ENCODE measurements around the gene TXNRD3.
A peak's percentile ranks its signal among the peaks of the same experiment; 100 is the strongest.

The TXNRD3 gene

DNA sequence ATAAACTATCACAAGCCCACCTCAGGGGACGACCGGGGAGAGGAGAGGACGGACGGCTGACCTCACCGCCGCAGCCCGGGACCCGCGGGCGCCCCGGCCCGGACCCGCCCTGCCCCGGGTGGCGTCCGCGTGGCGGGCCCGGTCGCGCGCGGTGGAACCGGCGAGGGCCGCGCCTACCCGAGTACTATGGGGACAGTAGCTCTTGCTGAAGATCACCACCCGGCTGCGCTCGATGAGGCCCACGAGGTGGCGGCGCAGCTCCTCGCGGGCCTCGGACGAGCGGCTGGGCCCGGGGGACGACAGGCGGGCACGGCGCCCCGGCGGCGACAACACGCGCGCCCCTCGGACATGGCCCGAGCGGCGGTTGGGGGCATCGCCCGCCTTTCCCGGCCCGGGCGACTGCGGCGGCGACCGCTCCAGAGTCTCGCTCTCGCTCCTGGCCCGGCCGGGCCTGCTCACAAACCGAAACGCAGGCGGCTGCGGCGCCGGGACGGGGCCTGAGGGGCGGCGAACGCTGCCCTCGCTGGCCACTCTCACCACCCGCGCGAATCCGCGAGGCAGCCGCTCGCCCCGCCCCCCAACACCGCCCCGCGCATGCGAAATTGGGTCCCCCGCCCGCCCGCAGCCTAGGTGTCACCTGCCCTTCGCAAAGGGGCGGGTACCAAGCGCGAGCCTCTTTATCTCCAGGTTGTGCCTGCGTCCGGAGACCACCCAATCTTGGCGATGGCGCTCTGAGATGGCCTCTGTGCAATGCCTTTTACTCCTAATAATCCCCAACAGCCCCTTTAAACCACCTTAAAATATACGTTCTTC, at the start of gene TXNRD3:
TXNRD3 (minus strand) TSS at position 554 of the 813 bp plus-strand sequence.
- Histone ChIP-seq H3K9me3 (no peaks in the 10 kb centered on the region), H3K27me3 (peaks cover 0 to 11% of the 10 kb centered on the region in 2 donors), H3K4me3 (peak within 1 kb of the TSS; percentile 75 to 94), H3K4me1 (peaks cover 0 to 9% (median 3%) of the 10 kb centered on the region in 4 donors), H3K27ac (peak within 1 kb of the TSS; percentile 80 to 89), H3K36me3 (no peaks in the 10 kb centered on the region)
- peak; percentile 71 to 88 for DNase-seq
- TF ChIP-seq, protein P1, sequence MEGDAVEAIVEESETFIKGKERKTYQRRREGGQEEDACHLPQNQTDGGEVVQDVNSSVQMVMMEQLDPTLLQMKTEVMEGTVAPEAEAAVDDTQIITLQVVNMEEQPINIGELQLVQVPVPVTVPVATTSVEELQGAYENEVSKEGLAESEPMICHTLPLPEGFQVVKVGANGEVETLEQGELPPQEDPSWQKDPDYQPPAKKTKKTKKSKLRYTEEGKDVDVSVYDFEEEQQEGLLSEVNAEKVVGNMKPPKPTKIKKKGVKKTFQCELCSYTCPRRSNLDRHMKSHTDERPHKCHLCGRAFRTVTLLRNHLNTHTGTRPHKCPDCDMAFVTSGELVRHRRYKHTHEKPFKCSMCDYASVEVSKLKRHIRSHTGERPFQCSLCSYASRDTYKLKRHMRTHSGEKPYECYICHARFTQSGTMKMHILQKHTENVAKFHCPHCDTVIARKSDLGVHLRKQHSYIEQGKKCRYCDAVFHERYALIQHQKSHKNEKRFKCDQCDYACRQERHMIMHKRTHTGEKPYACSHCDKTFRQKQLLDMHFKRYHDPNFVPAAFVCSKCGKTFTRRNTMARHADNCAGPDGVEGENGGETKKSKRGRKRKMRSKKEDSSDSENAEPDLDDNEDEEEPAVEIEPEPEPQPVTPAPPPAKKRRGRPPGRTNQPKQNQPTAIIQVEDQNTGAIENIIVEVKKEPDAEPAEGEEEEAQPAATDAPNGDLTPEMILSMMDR (IDR thresholded peaks at IDR 0.05): peak in 1 of 2 experiments; percentile 4
- intact Hi-C loops (cut with DNase I; ENCODE audit: low total_unique reads): no loop called here

DNA sequence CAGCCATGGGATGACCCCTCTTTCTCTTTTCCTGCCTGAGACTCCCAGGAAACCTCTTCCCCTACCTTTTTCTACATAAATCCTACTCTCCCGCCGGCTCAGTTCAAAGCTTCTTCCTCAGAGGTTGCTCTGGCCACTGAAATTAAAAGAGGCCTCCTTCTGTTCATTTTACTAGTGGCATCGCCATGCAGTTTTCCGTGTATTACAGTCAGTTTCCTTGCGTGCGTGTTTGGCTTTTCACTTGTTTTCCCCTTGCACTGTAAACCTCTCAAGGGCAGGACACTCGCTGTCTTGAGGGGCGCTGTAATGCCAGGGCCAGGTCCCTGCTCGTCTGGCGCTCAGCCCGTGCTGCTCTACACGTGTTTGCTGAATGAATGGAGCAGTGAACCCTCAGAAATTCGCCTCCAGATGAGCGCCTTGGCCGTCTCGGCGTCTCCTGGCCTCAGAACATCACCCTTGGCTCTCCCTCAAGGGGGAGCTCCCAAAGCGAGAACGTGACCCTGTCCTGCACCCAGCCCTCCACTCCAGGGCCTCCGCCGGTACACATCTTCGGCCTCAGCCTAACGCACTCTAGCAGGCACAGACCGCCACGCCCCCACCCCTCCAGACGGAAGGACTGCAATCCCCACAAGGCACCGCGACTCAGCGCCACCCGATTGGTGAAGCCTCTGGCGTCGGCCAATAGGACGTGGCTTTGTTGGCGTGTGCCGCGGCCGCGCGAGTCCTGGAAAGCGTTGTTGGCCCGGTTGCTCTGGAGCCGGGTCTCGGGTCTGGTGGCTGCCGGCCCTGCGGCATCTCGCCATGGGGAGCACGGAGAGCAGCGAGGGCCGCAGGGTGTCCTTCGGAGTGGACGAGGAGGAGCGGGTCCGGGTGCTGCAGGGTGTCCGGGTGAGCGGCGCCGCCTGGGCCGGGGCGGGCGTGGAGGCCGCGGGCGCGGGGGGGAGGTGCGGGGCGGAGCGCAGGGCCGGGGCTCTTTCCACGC, 48.9 kb upstream of the TXNRD3 start, which contains the start of gene CHCHD6:
CHCHD6 (plus strand) TSS at position 729 of the 982 bp plus-strand sequence; CDS start at position 802, 73 bp downstream.
- TF ChIP-seq, protein P1 (IDR thresholded peaks at IDR 0.05): peak in 1 of 2 experiments; percentile 21
- Histone ChIP-seq H3K27me3 (peaks cover 0 to 8% of the 10 kb centered on the region in 2 donors), H3K27ac (peak within 1 kb of the TSS; percentile 60 to 63), H3K4me1 (peaks cover 0 to 14% (median 13%) of the 10 kb centered on the region in 4 donors), H3K36me3 (no peaks in the 10 kb centered on the region), H3K9me3 (no peaks in the 10 kb centered on the region), H3K4me3 (peak within 1 kb of the TSS; percentile 71 to 99)
- peak; percentile 94 to 95 for DNase-seq
- intact Hi-C loops (cut with DNase I; ENCODE audit: low total_unique reads): loop anchor here (10.0 kb wide), 1 partner anchor 281 kb away; the partner anchor contains the start of gene PLXNA1

DNA sequence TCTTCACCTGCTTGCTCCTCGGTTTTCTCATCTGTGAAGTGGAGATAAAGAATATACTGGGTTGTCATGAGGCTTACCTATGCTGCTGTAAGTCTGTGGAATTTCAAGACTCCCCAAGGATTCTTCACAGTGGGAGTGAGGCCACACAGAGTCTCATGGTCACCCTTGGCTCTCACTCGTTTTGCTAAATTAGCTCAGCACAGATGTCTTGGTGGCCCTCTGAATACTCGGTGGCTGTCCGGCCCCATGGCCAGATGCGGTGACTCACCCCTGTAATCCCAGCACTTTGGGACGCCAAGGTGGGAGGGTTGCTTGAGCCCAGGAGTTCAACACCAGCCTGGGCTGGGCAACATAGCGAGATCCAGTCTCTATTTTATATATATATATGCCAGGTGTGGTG, 44.1 kb upstream of the TXNRD3 start:
- Histone ChIP-seq H3K27me3 (peaks cover 0 to 16% of the 10 kb centered on the region in 2 donors), H3K9me3 (no peaks in the 10 kb centered on the region), H3K4me1 (peaks cover 0 to 9% (median 5%) of the 10 kb centered on the region in 4 donors), H3K4me3 (no peak overlapping the region), H3K36me3 (no peaks in the 10 kb centered on the region), H3K27ac (no peak overlapping the region)
- DNase-seq: no peak
- intact Hi-C loops (cut with DNase I; ENCODE audit: low total_unique reads): no loop called here
- TF ChIP-seq, protein P1 (IDR thresholded peaks at IDR 0.05): no peak

DNA sequence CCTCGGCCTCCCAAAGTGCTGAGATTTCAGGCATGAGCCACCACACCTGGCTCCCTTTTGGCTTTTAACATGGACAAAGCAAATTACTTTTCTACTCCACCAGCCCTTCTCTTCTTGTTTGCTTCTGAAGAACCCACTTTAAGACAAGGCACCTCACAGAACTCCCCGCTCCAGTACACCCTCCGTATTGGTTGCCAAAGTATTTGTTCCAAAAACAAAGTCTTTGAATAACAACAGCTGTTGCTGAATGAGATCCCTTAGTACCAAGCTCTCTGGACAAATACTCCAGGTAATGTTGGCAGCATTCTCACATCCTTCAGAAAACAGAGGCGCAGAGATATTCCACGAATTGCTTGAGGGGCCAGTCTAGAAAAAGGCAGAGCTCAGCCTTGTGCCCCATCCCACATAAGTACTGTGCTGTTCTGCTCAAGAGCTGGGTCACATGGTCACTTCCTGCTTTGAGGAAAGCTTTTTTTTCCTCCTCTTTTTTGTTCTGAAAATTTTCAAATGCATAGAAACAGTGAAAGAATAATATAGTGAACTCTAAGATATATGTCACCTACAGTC, 41.9 kb upstream of the TXNRD3 start:
- Histone ChIP-seq H3K27ac (no peak overlapping the region), H3K4me3 (no peak overlapping the region), H3K27me3 (peaks cover 0 to 19% of the 10 kb centered on the region in 2 donors), H3K36me3 (no peaks in the 10 kb centered on the region), H3K4me1 (peaks cover 0 to 4% (median 0%) of the 10 kb centered on the region in 4 donors), H3K9me3 (no peaks in the 10 kb centered on the region)
- no peak for DNase-seq
- TF ChIP-seq, protein P1 (IDR thresholded peaks at IDR 0.05): no peak
- intact Hi-C loops (cut with DNase I; ENCODE audit: low total_unique reads): no loop called here

DNA sequence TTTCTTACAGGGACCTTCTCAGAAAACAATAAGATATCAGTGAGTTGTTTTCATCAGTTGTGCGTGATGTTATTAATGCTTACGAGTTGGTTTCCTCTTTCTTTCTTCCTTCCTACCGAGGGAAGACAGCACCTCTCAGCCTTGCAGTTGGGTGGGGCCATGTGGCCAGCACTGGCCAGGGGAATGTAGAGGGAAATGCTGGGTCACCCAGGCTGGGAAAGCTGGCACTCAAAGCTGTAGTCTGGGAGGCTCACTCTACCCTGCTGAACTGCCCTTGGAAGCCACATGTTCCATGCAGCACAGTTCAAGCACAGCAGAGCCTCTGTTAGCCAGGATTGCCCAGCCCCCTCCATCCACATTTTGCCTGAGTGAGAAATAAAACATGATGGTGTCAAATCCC, 39.0 kb upstream of the TXNRD3 start:
- Histone ChIP-seq H3K9me3 (no peaks in the 10 kb centered on the region), H3K27me3 (peaks cover 0 to 11% of the 10 kb centered on the region in 2 donors), H3K27ac (no peak overlapping the region), H3K4me3 (no peak overlapping the region), H3K4me1 (peaks cover 0 to 4% (median 0%) of the 10 kb centered on the region in 4 donors), H3K36me3 (no peaks in the 10 kb centered on the region)
- intact Hi-C loops (cut with DNase I; ENCODE audit: low total_unique reads): no loop called here
- DNase-seq: no peak
- TF ChIP-seq, protein P1 (IDR thresholded peaks at IDR 0.05): no peak

All from tibial artery (tissue), 4 donors.